H1 (cell line): ENCODE measurements around the gene RANBP9.

ENCODE experiments used
- POLR2AphosphoS5 ChIP-seq: IDR thresholded peaks from 2 replicates; pipeline ENCODE4 v1.6.1; 2011; ENCODE audit warnings: low read depth, low read length
- TF ChIP-seq, protein P1 (sequence below), 3 experiments: IDR thresholded peaks; 1 replicate in 2 of 3; 2 replicates in 1 of 3; pipeline versions ENCODE4 v1.5.1 to v1.6.1; 2011; ENCODE audit warnings: low read length in 3 of 3, mild to moderate bottlenecking in 3 of 3, inconsistent platforms in 2 of 3, low read depth in 1 of 3, moderate library complexity in 1 of 3; ENCODE audit not compliant: insufficient read depth in 1 of 3; ENCODE audit errors: control extremely low read depth in 1 of 3

DNA sequence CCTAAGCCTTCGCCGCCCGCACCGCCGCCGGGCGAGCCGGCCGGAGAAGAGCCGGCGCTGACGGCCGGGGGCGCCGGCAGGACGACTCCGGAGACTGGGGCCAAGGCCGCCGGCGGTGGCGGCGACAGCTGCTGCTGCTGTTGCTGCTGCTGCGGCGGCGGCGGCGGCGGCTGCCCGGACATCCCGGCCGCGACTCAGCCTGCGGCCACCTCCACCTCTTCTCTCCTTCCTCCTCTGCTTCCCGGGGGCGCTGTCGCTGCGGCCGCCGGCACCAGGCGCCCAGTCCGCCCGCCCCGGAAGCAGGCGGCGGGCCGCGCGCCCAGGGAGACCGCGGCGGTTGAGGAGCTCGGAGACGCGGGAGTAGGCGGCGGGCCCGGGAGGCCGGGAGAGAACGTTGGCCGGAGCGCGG is 307 bp downstream of the RANBP9 start:
- TF ChIP-seq, protein P1, sequence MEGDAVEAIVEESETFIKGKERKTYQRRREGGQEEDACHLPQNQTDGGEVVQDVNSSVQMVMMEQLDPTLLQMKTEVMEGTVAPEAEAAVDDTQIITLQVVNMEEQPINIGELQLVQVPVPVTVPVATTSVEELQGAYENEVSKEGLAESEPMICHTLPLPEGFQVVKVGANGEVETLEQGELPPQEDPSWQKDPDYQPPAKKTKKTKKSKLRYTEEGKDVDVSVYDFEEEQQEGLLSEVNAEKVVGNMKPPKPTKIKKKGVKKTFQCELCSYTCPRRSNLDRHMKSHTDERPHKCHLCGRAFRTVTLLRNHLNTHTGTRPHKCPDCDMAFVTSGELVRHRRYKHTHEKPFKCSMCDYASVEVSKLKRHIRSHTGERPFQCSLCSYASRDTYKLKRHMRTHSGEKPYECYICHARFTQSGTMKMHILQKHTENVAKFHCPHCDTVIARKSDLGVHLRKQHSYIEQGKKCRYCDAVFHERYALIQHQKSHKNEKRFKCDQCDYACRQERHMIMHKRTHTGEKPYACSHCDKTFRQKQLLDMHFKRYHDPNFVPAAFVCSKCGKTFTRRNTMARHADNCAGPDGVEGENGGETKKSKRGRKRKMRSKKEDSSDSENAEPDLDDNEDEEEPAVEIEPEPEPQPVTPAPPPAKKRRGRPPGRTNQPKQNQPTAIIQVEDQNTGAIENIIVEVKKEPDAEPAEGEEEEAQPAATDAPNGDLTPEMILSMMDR (IDR thresholded peaks at IDR 0.05; ENCODE audit: control extremely low read depth in 1 of 3, insufficient read depth in 1 of 3, low read depth in 1 of 3, low read length in 3 of 3), result no peak
- TF ChIP-seq POLR2AphosphoS5, result no peak
